ENCODE results near the gene USP43.
A peak's percentile ranks its signal among the peaks of the same experiment; 100 is the strongest.
"Not testable (repeated sequence)": the region's sequence is repeated elsewhere in the genome, so short reads cannot be mapped to it uniquely, and the experiment has no call there.

USP43 gene

DNA sequence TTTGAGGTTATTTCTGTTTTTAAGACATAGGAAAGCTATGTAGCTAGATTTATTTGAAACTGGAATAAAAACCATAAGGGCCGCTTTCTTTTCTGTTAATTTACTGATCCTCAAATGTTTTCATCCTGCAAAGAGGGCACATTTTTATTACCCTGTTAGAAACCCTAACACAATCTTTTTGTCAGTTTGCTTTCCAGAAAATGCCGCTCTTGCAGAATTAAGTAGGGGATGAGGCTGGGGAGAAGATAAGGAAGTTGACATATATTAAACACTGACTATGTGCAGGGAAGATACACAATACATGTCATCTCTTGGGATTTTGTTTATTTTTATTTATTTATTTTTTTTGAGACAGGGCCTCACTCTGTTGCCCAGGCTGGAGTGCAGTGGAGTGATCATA is 15.7 kb downstream of the USP43 start:
- DNase-seq: no peak

DNA sequence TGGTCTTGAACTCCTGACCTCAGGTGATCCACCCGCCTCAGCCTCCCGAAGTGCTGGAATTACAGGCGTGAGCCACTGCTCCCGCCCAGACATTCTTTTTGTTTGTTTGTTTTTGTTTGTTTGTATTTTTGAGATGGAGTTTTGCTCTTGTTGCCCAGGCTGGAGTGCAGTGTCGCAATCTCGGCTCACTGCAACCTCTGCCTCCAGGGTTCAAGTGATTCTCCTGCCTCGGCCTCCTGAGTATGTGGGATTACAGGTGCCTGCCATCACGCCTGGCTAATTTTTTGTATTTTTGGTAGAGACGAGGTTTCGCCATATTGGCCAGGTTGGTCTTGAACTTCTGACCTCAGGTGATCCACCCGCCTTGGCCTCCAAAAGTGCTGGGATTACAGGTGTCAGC is 18.2 kb downstream of the USP43 start:
- DNase-seq: not testable (repeated sequence)

DNA sequence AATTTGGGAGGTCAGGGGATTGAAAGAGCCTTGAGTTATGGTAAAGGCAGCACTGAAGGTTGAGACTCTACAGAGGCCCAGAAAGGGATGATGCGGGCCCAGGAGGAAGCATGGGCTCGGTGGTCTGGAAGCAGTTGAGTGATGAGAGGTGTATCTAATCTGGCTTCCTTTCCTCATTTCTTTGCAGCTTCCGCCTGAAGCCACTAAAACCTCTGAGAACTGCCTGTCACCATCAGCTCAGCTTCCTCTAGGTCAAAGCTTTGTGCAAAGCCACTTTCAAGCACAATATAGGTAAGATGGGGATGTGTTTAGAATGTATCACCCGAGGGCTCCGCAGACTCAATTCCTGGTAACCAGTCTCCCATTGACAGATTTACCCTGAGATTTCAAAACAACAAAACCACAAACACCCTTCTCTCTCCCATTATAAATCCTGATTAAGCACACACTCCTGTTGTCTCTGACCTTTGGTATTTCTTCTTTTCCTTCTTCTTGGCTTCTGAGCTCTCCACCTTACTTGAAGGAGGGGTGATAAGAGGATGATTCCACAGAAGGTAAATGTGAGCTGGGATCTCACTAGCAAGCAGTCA is 21.2 kb downstream of the USP43 start:
- DNase-seq: no peak

DNA sequence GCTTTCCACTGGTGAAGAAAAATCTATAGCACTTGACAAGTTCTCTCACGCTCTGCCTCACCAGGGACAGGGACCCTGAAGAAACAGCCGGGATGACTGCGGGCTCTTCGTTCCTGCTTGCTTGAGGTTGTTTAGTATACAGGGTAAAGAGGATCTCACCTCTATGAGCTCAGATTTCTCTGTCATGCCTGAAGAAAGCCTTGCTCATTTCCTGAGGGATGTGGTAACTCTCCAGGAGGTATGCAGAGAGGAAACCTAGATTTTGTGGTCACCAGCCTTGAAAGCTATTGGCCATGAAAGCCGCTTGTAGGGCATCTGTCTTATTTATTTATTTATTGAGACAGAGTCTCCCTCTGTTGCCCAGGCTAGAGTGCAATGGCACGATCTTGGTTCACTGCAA is 23.2 kb downstream of the USP43 start:
- no peak for DNase-seq

DNA sequence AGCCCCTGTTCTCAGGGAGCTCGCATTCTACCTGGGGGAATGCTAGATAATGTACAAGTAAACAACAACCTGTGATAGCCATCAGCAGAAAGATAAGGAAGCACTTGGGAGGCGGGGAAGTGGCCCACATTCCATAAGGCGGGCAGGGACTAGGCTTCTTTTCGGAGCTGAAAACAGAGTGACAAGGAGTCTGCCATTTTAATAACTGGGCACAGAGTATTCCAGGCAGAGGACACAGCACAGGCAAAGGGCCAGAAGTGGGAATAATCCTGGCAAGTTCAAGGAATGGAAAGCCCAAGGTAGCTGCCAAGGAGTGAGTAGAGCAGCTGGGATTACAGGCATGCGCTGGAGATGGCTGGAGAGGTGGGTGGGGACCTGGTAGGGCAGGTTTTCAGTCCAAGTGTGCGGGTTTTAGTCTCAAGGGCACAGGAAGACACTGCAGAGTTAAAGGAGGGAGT is 24.3 kb downstream of the USP43 start:
- DNase-seq: no peak

DNA sequence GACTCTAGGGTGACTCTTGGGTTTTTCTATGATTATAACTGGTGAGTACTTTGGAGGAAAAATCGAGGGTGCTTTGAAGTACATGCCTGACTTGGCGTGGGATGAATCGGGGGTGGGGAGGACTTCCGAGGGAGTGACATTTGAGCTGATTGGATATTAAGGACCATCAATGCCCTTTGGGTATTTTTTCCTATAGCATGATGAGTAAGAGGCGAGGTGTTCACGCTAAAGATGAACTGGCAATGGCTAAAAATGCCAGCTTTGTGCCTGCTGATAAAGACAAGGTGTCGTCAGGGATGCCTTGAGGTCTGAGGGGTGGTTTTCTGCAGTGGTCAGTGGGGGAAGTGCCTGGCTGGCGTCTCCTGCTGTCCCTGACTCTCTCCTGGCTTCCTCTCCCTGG is 25.3 kb downstream of the USP43 start:
- no peak for DNase-seq

DNA sequence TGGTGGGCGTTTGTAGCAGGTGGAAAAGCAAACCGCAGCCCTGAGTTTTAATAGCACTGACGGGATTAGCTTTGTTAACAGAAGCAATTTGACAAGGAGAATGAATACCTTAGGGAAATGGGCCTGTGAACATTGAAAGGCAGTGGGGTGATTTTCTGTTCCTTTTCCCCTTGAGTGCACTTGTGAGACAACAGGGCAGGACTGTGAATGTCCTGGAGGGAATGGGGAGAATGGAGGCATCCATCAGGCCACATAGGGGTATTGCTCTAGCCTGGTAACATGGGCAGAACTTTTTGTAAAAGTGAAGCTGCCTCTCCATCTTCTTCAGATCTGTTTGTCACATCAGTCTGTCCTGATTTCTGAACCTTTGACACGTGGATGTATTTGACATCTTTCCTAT is 26.2 kb downstream of the USP43 start:
- no peak for DNase-seq

DNA sequence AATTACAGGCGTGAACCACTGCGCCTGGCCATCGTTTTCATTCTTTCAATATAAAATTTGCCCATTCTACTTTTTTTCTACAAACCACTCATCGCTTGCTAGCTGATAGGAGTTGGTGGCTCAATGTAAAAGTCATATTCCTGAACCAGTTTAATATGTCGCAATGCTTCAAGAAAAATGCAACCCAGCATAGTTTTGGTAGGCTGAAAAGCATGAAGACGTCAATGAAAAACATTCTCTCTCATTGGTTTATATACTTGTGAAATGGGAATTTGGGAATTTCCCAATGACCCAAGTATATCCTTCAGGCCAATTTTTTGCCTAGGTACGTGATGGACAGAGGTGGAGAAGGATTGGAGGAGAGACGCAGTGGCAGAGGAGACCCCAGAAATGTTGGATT is 26.9 kb downstream of the USP43 start:
- no peak for DNase-seq

DNA sequence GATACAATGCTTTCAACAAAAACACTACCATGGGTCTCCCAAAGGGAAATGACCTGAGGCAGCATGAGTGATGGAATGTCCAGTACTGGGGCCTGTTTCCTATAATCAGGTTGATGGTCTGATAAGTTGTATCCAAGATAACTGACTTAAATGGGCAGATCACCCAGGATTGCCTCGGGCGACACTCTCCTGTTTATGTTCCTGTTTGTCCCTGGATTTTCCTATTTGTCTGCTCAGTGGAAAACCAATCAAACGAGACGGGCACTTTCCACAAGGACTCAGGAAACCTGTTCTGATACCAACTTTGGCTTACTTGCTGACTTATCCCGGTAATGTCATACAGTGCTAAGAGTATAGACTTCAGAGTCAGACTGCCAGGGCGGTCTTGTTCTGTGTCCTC is 27.4 kb downstream of the USP43 start:
- DNase-seq: no peak

DNA sequence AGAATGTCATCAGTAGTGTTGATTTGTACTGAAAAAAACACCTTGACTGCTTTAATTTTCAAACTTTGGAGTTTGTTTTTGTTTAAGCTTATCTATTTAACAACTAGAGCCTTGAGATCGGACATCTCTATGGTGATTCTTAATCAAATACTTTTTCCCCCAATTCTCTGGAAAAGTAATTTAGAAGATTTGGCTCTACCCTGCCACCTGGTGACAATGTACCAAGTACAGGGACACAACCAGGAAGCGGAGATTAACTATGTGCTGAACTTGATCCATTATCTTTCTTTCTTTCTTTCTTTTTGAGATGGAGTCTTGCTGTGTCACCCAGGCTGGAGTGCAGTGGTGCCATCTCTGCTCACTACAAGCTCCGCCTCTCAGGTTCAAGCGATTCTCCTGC is 30.8 kb downstream of the USP43 start:
- no peak for DNase-seq

DNA sequence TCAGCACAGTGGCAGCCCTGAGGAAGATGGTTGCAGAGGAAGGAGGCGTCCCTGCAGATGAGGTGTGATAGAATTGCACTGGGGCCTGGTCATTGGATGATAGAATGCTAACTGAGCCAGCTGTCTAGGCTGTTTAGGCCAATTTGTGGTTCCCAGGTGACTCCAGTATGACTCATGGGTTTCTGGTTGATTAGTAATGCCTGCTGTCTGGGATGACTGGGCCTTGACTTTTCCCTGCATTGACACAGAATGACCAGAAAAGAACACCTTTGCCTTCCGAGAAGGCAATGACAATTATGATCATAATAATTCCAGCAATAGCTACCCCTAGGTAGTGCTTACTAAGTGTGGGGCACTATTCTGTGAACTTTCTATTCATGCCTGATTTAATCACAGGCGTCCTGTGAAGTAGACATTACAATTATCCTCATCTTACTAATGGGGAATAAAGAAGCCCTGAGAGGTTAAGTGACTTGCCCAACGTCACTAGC is 31.5 kb downstream of the USP43 start:
- DNase-seq: no peak

DNA sequence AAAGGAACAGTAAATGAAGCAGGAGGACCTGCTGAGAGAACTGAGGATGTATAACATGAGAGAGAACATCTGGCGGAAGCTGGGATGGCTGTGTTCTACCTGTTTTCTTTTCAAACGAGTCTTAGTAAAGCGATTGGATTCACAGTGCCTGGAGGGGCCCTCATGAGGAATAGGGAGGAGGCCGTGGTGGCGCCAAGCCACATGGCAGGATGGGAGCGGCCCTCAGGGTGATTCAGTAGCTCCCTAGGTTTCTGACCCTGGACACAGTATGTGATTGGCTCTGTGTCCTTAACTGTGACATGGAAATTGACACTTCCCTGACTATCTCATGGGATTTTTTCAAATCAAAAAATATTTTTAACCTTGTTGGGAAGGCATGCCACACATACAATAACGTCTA is 32.1 kb downstream of the USP43 start:
- DNase-seq: no peak

DNA sequence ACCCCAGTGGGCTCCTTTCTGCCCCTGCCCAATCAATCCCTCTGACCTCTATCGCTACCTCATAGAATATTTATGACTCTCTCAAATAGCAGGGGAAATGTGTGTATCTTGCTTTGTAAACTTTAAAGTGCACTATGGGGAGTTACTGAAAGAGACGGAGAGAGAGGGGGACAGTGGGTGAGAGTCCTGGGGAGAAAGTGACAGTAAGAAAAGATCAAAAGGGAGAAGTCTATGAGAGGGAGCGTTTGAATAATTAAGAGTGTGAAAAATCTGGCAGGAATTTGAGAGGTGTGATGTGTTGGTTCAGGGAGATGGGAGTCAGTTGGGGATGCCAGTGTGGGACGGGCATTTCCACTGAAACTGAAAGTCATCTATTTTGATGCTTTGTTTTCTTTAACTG is 32.6 kb downstream of the USP43 start:
- no peak for DNase-seq

DNA sequence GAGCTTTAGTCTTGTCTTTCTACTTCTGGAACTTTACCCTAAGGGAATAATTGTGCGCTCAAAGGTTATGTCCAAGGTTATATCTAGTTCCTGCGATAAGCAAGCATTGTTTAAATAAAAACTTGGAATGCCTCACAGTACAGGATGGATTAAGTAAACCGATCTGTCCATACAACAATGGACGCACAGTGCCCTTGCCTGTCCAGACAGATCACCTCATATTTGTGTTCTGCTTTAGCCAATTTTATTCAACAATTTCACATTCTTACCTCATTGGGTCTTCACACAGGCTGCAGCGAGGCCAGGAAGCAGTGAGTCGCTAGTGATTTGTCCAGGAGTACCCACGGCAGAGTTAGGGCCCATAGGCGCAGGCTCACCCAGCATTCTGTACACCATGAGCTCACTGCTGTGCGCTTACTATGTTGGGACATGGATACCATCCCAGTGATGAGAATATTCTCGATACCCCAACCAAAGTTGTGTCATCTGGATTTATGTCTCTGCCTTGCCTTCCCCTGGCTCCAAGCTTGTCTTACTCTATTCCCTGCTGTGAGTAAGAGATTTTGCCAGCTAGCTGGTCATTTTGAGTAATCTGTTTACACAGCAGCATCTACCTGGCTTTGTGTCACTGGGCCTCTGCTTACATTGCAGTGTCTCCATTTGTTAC is 39.8 kb downstream of the USP43 start:
- DNase-seq: no peak

DNA sequence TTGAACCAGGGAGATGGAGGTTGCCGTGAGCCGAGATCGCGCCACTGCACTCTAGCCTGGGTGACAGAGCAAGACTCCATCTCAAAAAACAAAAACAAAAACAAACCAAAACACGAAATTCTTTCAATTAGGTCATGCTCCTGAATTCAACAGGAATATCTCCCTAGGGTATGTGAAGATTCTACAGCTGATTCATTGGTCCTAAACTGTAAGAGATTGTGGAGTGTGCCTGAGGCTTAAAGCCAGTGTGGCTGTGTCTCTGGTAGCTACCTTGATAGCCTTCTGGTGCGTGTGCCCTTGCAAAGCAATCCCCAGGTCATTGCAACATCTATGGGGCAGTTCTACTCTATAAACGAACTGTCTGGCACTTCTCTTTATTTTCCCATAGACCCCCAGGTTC is 48.4 kb downstream of the USP43 start:
- DNase-seq: no peak

DNA sequence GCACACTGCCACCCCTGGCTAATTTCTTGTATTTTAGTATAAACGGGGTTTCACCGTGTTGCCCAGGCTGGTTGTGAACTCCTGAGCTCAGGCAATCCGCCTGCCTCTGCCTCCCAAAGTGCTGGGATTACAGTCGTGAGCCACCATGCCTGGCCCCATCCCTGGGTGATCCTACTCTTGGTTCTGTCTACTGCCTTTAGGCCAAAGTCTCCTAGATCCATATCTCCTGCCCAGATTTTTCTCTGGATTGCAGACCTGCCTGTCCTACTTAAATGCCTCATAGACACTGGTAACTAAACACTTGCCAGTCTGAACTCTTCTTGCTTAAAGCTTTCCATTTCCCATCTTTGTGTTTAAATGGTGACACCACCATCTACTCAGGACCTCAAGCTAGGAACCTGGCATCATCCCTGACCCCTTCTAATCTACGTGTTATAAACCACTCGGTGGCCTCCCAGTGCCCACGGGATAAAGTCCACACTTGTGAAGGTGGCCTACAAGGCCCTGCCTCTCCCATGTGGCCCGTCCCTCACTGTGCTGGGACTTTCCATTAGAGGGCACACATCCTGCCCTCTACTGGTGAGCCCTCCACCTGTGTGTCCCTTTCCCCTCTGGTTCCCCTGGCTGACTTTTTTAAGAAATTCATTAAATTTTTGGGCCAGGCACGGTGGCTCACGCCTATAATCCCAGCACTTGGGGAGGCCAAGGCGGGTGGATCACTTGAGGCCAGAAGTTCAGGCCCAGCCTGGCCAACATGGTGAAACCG is 51.1 kb downstream of the USP43 start:
- no peak for DNase-seq

DNA sequence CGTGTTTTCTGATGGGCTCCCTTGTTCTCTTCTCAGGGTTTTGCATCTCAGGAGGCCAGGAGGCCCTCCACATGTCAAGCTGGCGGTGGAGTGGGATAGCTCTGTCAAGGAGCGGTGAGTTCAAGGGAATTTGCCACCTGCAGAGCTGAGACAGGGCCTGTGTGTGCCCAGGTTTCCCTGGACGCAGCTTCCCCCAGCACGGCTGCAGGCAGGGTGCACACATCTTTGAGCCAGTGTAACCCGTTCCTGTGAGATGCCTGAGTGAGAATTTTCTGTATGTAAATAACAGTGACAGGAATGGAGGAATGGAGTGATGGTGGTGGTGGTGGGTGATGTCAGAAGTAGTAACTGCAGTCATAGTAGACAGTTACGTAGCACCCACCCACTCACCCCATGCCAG is 54.8 kb downstream of the USP43 start:
- DNase-seq: no peak

DNA sequence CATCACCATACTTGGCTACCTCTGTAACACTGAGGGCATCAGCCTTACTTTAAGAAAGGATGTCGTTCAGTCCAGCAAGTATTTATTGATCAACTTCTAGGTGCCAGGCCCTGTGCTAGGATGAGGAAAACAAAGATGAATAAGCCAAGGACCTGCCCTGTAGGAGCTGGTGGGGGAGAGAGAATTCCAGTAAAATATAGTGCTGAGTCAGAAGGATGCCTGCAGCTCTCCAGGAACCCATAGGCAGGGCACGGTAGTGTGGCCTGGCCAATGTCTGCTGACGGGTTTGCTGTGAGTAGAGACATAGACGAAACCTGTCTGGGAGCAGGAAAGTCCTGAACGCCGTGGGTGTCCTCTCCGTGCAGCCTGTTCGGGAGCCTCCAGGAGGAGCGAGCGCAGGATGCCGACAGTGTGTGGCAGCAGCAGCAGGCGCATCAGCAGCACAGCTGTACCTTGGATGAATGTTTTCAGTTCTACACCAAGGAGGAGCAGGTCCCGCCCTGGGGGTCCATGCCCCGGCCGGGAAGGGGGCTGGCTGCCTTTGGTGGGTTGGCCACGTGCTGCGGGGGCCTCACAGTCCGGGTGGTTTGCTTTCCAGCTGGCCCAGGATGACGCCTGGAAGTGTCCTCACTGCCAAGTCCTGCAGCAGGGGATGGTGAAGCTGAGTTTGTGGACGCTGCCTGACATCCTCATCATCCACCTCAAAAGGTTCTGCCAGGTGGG is 55.6 kb downstream of the USP43 start:
- no peak for DNase-seq

DNA sequence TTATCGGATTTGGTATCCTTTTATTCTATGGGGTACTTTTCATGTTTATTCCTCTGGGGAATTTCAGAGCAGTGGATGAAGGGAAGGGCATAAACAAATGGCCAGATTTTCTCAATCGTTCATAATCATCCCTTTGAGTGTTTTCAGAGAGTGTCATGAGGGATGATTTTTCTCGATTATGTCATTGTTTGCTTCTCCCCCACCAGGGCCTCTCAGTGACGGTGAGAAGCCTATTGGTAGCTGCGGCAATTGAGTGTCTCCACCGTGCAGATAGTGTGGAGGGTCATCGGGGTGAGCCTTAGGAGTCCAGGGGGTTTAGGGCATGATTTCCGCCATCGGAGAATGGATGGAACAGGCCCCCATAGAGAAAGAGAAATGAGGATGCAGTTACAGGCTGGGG is 57.2 kb downstream of the USP43 start:
- no peak for DNase-seq

DNA sequence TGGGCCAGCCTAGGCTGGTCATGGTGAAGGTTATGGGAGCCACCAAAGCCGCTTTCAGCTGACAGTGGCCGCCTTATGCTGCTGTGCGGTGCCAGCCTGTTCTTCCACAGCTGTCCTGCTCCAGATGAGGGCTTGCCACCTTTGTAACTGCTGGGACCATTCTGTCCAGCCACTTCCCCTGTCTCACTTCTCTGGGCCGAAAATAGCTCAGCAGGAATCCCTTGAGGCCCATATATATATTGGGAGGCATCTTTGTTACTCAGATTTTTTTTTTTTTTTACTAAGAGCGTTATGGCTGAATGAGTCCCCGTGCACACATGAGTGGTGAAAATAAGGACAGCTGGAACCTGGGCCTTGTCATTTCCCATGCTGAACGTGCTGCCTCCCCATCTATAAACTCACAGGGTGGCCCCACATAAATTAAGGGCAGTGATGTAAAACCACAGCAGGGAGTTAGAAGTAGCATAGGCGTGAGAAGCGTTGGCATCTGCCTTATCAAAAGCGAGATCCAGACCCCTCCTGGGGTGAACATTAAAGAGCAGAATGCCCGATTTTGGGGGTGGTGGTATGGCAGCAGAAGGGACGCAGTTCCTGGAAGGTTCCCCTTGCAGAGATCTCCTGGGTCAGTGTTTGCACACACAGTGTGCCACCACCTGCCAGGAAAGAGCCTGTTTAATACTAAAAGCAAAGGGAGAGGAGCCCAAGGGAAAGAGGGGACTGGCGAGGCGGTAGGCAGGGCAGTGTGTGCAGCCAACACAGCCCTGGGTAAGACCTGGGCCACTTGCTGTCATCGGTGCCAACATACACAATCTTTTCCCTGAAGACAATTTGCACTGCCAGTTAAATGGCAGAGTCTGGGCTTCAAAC is 57.8 kb downstream of the USP43 start:
- DNase-seq: peak; percentile 28

DNA sequence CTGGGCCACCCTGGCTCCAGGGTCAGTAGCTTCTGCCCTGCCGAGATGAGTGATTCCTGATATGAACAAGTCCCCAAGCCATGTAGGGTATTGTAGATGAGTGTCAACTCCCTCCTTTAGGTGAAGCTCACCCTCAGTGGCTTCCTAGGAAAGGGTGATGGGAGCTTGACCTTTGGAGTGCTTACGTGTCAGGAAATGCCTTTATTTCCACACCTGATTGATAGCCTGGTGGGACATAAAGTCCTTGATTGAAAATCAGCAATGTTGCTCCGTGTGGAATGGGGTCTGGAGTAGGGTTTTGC is 58.4 kb downstream of the USP43 start:
- DNase-seq: no peak

DNA sequence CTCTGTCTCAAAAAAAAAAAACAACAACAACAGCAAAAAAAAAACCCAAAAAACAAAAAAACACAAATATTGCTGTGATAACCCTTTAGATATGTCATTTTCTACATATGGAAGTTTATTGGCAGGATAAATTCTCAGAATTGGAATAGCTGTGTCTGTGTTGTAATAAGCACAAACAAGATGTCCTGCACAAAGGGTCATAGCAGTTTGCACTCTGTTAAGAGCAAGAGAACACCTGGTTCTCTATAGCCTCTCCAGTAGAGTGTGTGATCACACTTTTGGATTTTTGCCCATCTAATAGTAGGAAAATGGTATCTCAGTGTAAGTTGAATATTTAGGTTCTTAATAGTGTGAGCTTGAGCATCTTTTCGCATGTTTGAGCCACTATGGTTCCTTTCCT is 60.4 kb downstream of the USP43 start:
- DNase-seq: no peak

DNA sequence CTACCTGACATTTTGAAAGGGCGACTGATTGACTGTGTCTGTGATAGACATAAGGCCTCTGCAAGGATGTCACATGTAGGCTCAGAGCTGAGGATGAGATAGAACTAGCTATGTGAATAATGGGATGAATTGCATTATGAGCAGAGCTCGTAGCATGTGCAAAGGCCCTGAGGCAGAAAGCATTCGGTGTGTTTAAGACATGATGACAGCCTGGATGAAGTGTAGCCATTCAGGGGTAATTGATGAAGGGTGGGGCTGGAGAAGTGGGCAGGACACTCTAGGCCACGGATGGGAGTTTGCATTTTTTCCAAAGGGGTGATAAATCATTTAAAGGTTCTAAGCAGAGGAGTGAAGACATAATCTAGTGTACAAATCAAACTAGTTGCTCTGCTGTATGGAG is 62.6 kb downstream of the USP43 start:
- no peak for DNase-seq
